Stimulated activated naive CD8-positive, alpha-beta T cell treated with anti-CD3 and anti-CD28 coated beads, Interleukin-15, amount 100 ng/mL, for 72 hours (primary cell): Measurements from ENCODE around the gene JMJD1C.
"Not testable (repeated sequence)": the region's sequence is repeated elsewhere in the genome, so short reads cannot be mapped to it uniquely, and the experiment has no call there.

Experiments
- ATAC-seq: fragments of 150-1000 bp; cut with Tn5 transposase; 2 replicates; pipeline ENCODE4 v1.10.0; 2021; ENCODE audit warnings: mild to moderate bottlenecking, moderate library complexity
- DNase-seq, 2 donors: peaks; one replicate each; pipeline ENCODE4 v3.0.0; 2021 to 2022
- H3K27ac Mint-ChIP-seq, 2 donors: one replicate each; pipeline ENCODE4 v1.8.0; 2022; ENCODE audit warnings: mild to moderate bottlenecking in 2 of 2, mixed read lengths in 2 of 2, moderate library complexity in 2 of 2
- H3K27me3 Mint-ChIP-seq: one replicate; pipeline ENCODE4 v1.8.0; 2022; ENCODE audit warnings: mixed read lengths
- H3K4me1 Mint-ChIP-seq: one replicate; pipeline ENCODE4 v1.8.0; 2022; ENCODE audit warnings: mild to moderate bottlenecking, mixed read lengths
- H3K4me3 Mint-ChIP-seq, 2 donors: one replicate each; pipeline ENCODE4 v1.8.0; 2022; ENCODE audit warnings: mild to moderate bottlenecking in 2 of 2, mixed read lengths in 2 of 2, moderate library complexity in 1 of 2
- H3K9me3 Mint-ChIP-seq, 2 donors: one replicate each; pipeline ENCODE4 v1.8.0; 2022; ENCODE audit warnings: mixed read lengths in 2 of 2

JMJD1C gene

GRCh38 chr10:63412304-63412703 lies 53.5 kb downstream of the JMJD1C start:
- no peak for DNase-seq
- ATAC-seq: no peak
- H3K9me3 Mint-ChIP-seq: no peaks in the 10 kb centered on the region
- no peak overlapping the region for H3K4me3 Mint-ChIP-seq
- H3K27me3 Mint-ChIP-seq: no peaks in the 10 kb centered on the region
- no peak overlapping the region for H3K27ac Mint-ChIP-seq
- peaks cover 27% of the 10 kb centered on the region for H3K4me1 Mint-ChIP-seq

GRCh38 chr10:63410633-63411032 lies 55.1 kb downstream of the JMJD1C start:
- Mint-ChIP-seq H3K9me3 (no peaks in the 10 kb centered on the region), H3K27ac (no peak overlapping the region), H3K4me1 (peaks cover 21% of the 10 kb centered on the region), H3K27me3 (no peaks in the 10 kb centered on the region), H3K4me3 (no peak overlapping the region)
- ATAC-seq: no peak
- no peak for DNase-seq

- no peaks in the 10 kb centered on the region for H3K9me3 Mint-ChIP-seq
- no peak for ATAC-seq
- H3K4me3 Mint-ChIP-seq: no peak overlapping the region
- H3K4me1 Mint-ChIP-seq: peaks cover 19% of the 10 kb centered on the region
- H3K27ac Mint-ChIP-seq: no peak overlapping the region
- no peak for DNase-seq
- no peaks in the 10 kb centered on the region for H3K27me3 Mint-ChIP-seq
These were observed 56.2 kb downstream of the JMJD1C start for GRCh38 chr10:63409465-63410027.

- Mint-ChIP-seq H3K4me1 (peaks cover 19% of the 10 kb centered on the region), H3K27me3 (no peaks in the 10 kb centered on the region), H3K4me3 (no peak overlapping the region), H3K27ac (no peak overlapping the region), H3K9me3 (no peaks in the 10 kb centered on the region)
- DNase-seq (no peak), ATAC-seq (no peak)
These were observed 58.6 kb downstream of the JMJD1C start for GRCh38 chr10:63407136-63407662.

DNA sequence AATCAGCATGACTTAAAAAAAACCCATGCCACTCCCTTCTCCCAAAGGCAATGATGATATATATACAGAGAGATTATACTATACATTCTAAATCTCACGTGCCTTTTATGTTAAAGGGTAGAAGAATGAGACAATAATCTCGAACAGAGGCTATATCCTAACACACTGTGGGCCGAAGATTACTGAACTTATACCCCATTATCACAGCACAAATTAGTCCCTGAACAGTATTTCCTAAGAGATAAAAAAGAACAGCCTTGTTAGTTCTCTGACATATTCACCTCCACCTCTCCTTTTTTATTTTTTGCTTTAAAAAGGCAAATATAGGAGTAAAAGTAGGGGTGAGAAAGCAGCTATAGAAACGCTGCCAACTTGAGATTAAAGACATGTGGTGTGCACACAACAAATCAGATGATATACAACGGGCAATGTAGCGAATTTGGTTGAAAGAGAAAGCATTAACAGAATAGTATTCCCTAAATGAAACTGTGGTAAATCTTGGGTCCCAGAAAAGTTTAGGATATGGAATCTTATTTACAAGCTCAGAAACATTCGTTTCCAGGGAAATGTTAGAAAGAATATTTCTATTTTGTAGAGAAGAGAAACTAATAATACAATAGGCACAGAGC lies 69.5 kb downstream of the JMJD1C start:
- Mint-ChIP-seq H3K9me3 (peaks cover 0 to 7% of the 10 kb centered on the region in 2 donors), H3K27ac (no peak overlapping the region), H3K27me3 (no peaks in the 10 kb centered on the region), H3K4me1 (peaks cover 27% of the 10 kb centered on the region), H3K4me3 (no peak overlapping the region)
- DNase-seq: no peak
- ATAC-seq: no peak

DNA sequence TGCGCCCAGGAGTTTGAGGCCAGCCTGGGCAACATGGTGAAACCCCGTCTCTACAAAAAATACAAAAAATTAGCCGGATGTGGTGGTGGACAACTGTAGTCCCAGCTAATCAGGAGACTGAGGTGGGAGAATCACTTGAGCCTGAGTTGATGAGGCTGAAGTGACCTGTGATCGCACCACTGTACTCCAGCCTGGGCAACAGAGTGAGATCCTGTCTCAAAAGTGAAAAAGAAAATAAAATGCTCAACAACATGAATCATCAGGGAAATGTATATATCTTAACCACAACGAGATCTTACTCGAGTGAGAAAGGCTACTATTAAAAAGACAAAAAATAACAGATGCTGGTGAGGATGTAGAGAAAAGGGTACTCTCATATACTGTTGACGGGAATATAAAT lies 72.7 kb downstream of the JMJD1C start:
- Mint-ChIP-seq H3K4me3 (no peak overlapping the region), H3K27ac (no peak overlapping the region), H3K4me1 (peaks cover 49% of the 10 kb centered on the region), H3K9me3 (peaks cover 11 to 22% of the 10 kb centered on the region in 2 donors), H3K27me3 (no peaks in the 10 kb centered on the region)
- DNase-seq (no peak), ATAC-seq (no peak)

GRCh38 chr10:63392224-63392623 lies 73.6 kb downstream of the JMJD1C start:
- no peak for ATAC-seq
- Mint-ChIP-seq H3K27ac (no peak overlapping the region), H3K4me3 (peak overlapping the region in 1 of 2 donors; percentile 5)

GRCh38 chr10:63391812-63392211 lies 74.0 kb downstream of the JMJD1C start:
- peaks cover 11 to 22% of the 10 kb centered on the region in 2 donors for H3K9me3 Mint-ChIP-seq
- ATAC-seq (no peak), DNase-seq (no peak)
- H3K27me3 Mint-ChIP-seq: no peaks in the 10 kb centered on the region
- no peak overlapping the region for H3K27ac Mint-ChIP-seq
- peak overlapping the region; percentile 5 to 17 for H3K4me3 Mint-ChIP-seq
- peaks cover 62% of the 10 kb centered on the region for H3K4me1 Mint-ChIP-seq

More at GRCh38 chr10:63392224-63392623, 73.6 kb downstream of the JMJD1C start:
- DNase-seq: no peak
- peaks cover 11 to 22% of the 10 kb centered on the region in 2 donors for H3K9me3 Mint-ChIP-seq
- peaks cover 57% of the 10 kb centered on the region for H3K4me1 Mint-ChIP-seq
- no peaks in the 10 kb centered on the region for H3K27me3 Mint-ChIP-seq

GRCh38 chr10:63390521-63390920 lies 75.3 kb downstream of the JMJD1C start:
- ATAC-seq (no peak), DNase-seq (no peak)
- Mint-ChIP-seq H3K4me1 (peaks cover 65% of the 10 kb centered on the region), H3K27me3 (no peaks in the 10 kb centered on the region), H3K9me3 (peaks cover 11 to 22% of the 10 kb centered on the region in 2 donors), H3K27ac (peak overlapping the region in 1 of 2 donors; percentile 64), H3K4me3 (no peak overlapping the region)

- peak overlapping the region in 1 of 2 donors; percentile 4 for H3K27ac Mint-ChIP-seq
- DNase-seq: no peak
- peak overlapping the region; percentile 48 to 65 for H3K4me3 Mint-ChIP-seq
- H3K4me1 Mint-ChIP-seq: peaks cover 78% of the 10 kb centered on the region
- peak; percentile 67 for ATAC-seq
- H3K9me3 Mint-ChIP-seq: peaks cover 11 to 25% of the 10 kb centered on the region in 2 donors
- no peaks in the 10 kb centered on the region for H3K27me3 Mint-ChIP-seq
These were observed 77.3 kb downstream of the JMJD1C start for GRCh38 chr10:63388421-63389031.

- H3K27ac Mint-ChIP-seq: no peak overlapping the region
- peaks cover 48% of the 10 kb centered on the region for H3K4me1 Mint-ChIP-seq
- no peak overlapping the region for H3K4me3 Mint-ChIP-seq
- no peak for ATAC-seq
- peaks cover 3 to 10% of the 10 kb centered on the region in 2 donors for H3K9me3 Mint-ChIP-seq
- no peaks in the 10 kb centered on the region for H3K27me3 Mint-ChIP-seq
- no peak for DNase-seq
These were observed 80.5 kb downstream of the JMJD1C start for GRCh38 chr10:63385254-63385653.

- Mint-ChIP-seq H3K9me3 (peaks cover 0 to 4% of the 10 kb centered on the region in 2 donors), H3K4me3 (no peak overlapping the region), H3K27me3 (no peaks in the 10 kb centered on the region), H3K27ac (no peak overlapping the region), H3K4me1 (peaks cover 48% of the 10 kb centered on the region)
- no peak for DNase-seq
- ATAC-seq: no peak
These were observed 81.1 kb downstream of the JMJD1C start for GRCh38 chr10:63384675-63385074.

GRCh38 chr10:63384001-63384400 lies 81.8 kb downstream of the JMJD1C start:
- peaks cover 0 to 3% of the 10 kb centered on the region in 2 donors for H3K9me3 Mint-ChIP-seq
- no peak overlapping the region for H3K27ac Mint-ChIP-seq
- ATAC-seq (no peak), DNase-seq (no peak)
- peaks cover 45% of the 10 kb centered on the region for H3K4me1 Mint-ChIP-seq
- H3K27me3 Mint-ChIP-seq: no peaks in the 10 kb centered on the region
- no peak overlapping the region for H3K4me3 Mint-ChIP-seq

GRCh38 chr10:63383141-63383540 lies 82.6 kb downstream of the JMJD1C start:
- Mint-ChIP-seq H3K4me1 (peaks cover 36% of the 10 kb centered on the region), H3K9me3 (peaks cover 0 to 3% of the 10 kb centered on the region in 2 donors), H3K4me3 (no peak overlapping the region), H3K27ac (no peak overlapping the region), H3K27me3 (no peaks in the 10 kb centered on the region)
- ATAC-seq (no peak), DNase-seq (no peak)

GRCh38 chr10:63382066-63382465 lies 83.7 kb downstream of the JMJD1C start:
- H3K27me3 Mint-ChIP-seq: no peaks in the 10 kb centered on the region
- H3K4me1 Mint-ChIP-seq: peaks cover 27% of the 10 kb centered on the region
- no peak for ATAC-seq
- H3K27ac Mint-ChIP-seq: no peak overlapping the region
- no peak for DNase-seq
- peaks cover 0 to 3% of the 10 kb centered on the region in 2 donors for H3K9me3 Mint-ChIP-seq
- no peak overlapping the region for H3K4me3 Mint-ChIP-seq

DNA sequence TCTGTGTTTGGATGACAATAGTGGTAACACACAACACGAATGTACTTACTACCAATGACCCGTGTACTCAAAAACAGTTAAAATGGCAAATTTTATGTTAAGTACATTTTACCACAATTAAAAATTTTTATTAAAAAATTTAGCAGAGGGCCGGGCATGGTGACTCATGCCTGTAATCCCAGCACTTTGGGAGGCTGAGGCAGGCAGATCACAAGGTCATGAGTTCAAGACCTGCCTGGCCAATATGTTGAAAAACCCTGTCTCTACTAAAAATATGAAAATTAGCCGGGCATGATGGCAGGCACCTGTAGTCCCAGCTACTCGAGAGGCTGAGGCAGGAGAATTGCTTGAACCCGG lies 88.5 kb downstream of the JMJD1C start:
- peaks cover 20% of the 10 kb centered on the region for H3K4me1 Mint-ChIP-seq
- not testable (repeated sequence) for H3K9me3 Mint-ChIP-seq, H3K4me3 Mint-ChIP-seq, H3K27me3 Mint-ChIP-seq, H3K27ac Mint-ChIP-seq, DNase-seq, ATAC-seq
